Skeletal muscle satellite cell (primary cell): Measurements from ENCODE around the gene PER1. TPM values are rescaled to one million over a fixed set of nuclear protein-coding genes. Genes with fewer than 3 reads are reported as not detected.

ENCODE experiments used
- H3K27me3 ChIP-seq: 2 replicates; pipeline ENCODE4 v1.7.0; 2013; ENCODE audit warnings: low read length; ENCODE audit not compliant: control insufficient read depth, insufficient read depth
- H3K36me3 ChIP-seq: 2 replicates; pipeline ENCODE4 v1.7.0; 2013; ENCODE audit warnings: mild to moderate bottlenecking, control low read depth, low read length; ENCODE audit not compliant: insufficient read depth
- H3K4me1 ChIP-seq: 2 replicates; pipeline ENCODE4 v1.7.0; 2013; ENCODE audit warnings: low read length; ENCODE audit not compliant: control insufficient read depth, insufficient read depth
- H3K4me2 ChIP-seq: 2 replicates; pipeline ENCODE4 v1.7.0; 2013; ENCODE audit warnings: mild to moderate bottlenecking, low read length
- H3K4me3 ChIP-seq: 2 replicates; pipeline ENCODE4 v1.7.0; 2013; ENCODE audit warnings: low read length
- H3K9ac ChIP-seq: 2 replicates; pipeline ENCODE4 v1.7.0; 2013; ENCODE audit warnings: mild to moderate bottlenecking, low read depth, low read length, moderate library complexity
- H3K9me3 ChIP-seq: replicated peaks from 2 replicates; pipeline ENCODE4 v1.7.0; 2013; ENCODE audit warnings: mild to moderate bottlenecking, control low read depth, low read length
- total RNA-seq: library from RNA; depleted of rRNA; stranded (reverse); fragments of >200 nt; gene quantifications from 2 replicates; pipeline ENCODE4 v1.2.3, GENCODE V29; 2012; rRNA removed

Gene PER1, protein sequence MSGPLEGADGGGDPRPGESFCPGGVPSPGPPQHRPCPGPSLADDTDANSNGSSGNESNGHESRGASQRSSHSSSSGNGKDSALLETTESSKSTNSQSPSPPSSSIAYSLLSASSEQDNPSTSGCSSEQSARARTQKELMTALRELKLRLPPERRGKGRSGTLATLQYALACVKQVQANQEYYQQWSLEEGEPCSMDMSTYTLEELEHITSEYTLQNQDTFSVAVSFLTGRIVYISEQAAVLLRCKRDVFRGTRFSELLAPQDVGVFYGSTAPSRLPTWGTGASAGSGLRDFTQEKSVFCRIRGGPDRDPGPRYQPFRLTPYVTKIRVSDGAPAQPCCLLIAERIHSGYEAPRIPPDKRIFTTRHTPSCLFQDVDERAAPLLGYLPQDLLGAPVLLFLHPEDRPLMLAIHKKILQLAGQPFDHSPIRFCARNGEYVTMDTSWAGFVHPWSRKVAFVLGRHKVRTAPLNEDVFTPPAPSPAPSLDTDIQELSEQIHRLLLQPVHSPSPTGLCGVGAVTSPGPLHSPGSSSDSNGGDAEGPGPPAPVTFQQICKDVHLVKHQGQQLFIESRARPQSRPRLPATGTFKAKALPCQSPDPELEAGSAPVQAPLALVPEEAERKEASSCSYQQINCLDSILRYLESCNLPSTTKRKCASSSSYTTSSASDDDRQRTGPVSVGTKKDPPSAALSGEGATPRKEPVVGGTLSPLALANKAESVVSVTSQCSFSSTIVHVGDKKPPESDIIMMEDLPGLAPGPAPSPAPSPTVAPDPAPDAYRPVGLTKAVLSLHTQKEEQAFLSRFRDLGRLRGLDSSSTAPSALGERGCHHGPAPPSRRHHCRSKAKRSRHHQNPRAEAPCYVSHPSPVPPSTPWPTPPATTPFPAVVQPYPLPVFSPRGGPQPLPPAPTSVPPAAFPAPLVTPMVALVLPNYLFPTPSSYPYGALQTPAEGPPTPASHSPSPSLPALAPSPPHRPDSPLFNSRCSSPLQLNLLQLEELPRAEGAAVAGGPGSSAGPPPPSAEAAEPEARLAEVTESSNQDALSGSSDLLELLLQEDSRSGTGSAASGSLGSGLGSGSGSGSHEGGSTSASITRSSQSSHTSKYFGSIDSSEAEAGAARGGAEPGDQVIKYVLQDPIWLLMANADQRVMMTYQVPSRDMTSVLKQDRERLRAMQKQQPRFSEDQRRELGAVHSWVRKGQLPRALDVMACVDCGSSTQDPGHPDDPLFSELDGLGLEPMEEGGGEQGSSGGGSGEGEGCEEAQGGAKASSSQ (N-terminal part only)
- total RNA-seq: 12.7 and 28.2 TPM in 2 replicates

DNA sequence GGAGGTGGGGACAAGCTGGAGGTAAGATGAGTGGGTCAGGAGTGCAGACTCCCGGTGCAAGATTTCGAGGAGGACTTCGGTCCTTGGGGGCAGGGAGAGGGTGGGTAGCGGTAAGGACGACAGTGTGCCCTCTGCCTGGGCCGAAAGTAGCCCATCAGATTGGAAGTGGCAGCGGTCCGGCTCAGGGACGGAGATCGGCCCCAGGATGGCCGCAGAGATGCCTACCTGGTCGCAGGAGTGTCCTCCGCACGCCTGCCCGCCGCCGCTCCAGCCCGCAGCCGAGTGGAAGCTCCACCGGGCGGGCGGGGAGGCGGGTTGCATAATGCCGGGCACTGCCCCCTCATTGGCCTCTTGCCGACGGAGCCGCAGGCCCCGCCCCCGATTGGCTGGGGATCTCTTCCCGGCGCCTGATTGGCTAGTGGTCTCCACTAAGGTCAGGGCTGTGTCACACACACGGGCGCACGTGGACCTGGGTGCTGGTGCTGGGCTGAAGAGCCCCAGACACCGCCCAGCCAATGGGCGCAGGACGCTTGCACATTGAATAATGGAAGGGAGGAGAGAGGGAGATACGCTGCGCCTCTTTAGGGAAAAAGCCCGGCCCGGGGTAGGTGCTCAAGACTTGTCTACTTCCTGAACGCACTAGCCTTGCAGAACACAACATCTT lies at the start of gene PER1:
Gene PER1, minus strand, starts transcription at position 293 of the 664 bp plus-strand sequence. CDS start 1,698 bp downstream, outside the sequence.
- Histone ChIP-seq H3K9ac (peak within 1 kb of the TSS; percentile 99), H3K4me2 (peak within 1 kb of the TSS; percentile 96)

DNA sequence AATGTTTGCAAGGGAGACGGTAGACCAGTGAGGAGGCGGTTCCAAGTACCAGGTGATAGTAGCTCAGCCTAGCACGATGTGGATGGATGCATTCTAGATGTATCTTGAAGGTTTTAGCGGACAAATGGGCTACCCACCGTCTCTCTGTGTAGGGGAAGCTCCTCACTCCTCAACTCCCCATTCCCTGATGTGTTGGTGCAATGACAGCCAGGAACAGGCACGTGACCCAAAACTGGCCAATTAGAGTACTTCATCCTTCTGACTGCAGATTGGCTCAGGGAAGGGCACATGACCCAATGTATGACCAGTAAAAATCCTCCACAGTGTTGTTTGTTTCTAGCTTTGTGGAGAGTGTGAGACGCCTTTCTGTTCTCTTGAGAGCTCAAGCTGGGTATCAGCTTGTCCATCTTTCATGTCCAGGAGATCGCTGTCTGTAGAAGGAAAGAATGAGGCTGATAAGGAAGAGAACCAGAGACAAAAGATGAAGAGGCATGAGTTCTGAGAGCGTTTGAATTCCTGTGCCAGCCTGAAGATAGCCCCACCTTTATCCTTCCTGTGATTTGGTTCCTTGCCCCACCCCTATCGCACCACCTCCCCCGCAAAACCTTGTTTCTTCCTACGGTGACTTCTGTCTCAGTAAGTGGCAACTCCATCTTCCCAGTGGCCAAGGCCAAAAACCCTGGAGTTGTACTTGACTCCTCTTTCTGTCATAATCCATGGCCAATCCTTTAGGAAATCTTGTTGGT lies 40.0 kb upstream of the PER1 start:
- Histone ChIP-seq H3K27me3 (no peaks in the 10 kb centered on the region), H3K9ac (peak overlapping the region; percentile 26), H3K4me2 (peak overlapping the region; percentile 74), H3K4me1 (peaks cover 39% of the 10 kb centered on the region), H3K4me3 (peak overlapping the region; percentile 40), H3K9me3 (no peaks in the 10 kb centered on the region), H3K36me3 (no peaks in the 10 kb centered on the region)

More for the DNA sequence above, at the start of gene PER1:
- Histone ChIP-seq H3K9me3 (no peaks in the 10 kb centered on the region), H3K4me3 (peak within 1 kb of the TSS; percentile 79), H3K36me3 (peaks cover 45% of the 10 kb centered on the region), H3K27me3 (no peaks in the 10 kb centered on the region), H3K4me1 (peaks cover 44% of the 10 kb centered on the region)

DNA sequence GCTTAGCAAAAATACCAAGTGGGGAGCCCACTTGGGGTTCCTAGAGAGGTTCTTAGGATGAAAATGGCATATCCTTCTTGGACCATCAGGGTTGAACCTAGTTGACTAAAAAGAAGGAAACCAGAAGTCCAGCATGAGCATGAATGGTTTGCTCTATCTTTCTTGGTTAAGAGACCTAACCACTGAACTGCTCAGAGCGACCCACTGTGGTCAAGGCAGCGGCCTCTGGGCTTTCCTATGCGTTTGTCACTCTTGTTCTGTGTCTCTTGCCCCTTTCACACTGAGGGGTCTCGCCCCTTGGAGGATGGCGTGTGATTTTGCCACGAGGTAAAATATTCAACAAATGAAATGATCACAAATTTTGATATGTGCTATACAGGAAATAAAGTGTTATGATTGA lies 38.3 kb upstream of the PER1 start:
- Histone ChIP-seq H3K4me3 (peak overlapping the region; percentile 59), H3K36me3 (no peaks in the 10 kb centered on the region), H3K4me2 (peak overlapping the region; percentile 76), H3K9ac (peak overlapping the region; percentile 40), H3K9me3 (no peaks in the 10 kb centered on the region), H3K27me3 (no peaks in the 10 kb centered on the region), H3K4me1 (peaks cover 28% of the 10 kb centered on the region)

DNA sequence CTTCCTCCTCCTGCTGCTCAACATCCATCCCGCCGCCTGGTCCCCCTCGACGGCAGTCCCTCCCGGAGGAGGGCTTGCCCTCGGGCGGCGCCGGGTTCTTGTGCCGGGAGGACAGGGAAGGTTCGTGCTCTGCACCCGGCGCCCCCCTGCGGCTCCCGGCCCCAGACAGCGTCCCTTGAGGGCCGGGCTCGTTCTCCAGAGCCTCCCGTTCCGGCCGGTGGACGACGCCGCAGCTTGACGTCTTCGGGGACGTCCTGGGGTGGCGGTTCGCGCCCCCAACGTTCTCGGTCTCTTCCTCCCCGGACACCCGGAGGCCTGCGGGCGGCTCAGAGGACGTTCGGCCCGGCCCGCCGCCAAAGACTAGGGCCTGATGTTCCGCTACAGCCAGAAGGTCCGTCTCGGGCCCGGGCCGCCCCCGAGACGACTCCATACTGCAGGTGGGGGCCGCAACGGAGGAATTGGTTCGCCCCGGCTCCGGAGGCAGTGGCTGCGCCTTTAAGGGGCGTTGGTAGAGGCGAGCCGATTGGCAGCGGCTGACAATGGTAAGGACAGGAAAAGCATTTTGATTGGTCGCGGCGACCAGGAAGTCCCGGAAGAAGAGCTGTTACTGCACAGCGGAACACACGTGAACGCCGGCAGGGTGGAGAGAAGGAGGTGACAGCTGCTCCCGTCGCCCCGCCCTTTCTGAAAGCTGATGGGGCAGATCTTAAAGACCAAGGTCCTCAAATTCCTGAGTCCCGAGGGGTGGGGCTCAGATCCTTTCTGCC lies 37.7 kb upstream of the PER1 start, which contains the start of gene BORCS6:
Gene BORCS6, minus strand, starts transcription at position 470 of the 767 bp plus-strand sequence. Its CDS starts 40 bp downstream, at position 430.
- H3K27me3 ChIP-seq: no peaks in the 10 kb centered on the region
- H3K9me3 ChIP-seq: no peaks in the 10 kb centered on the region
- peaks cover 28% of the 10 kb centered on the region for H3K4me1 ChIP-seq
- peak within 1 kb of the TSS; percentile 89 for H3K4me2 ChIP-seq
- peak within 1 kb of the TSS; percentile 87 for H3K4me3 ChIP-seq
- H3K9ac ChIP-seq: peak within 1 kb of the TSS; percentile 87
- no peaks in the 10 kb centered on the region for H3K36me3 ChIP-seq

DNA sequence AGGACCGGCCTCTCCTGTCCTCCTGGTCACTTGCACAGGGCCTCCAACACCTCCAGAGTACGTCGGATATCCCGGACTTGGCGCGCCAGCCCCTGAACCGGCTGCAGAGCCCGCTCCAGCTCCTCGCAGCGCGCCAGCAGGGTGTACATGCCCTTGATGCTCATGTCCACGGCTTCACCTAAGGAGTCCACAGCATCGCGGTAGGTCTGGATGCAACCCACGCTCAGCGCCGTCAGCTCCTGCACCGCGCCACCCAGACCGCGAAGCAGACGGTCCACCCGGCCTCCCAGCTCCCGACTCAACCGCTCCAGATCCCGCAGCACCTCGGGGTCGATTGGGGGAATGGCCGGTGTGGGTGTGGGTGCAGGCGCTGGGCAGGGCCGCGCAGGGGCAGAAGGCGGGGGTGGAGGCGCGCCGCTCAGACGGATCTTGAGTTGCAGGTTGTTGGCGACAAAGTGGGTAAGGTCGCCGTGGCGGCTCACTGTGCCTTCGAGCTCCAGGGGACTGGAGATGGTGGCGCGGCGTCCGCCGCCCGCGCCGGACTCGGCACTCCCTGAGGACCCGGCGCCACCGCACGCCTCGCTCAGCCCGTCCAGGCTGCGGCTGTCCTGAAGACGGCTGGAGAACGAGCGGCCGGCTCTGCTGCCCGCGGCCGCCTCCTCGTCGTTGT lies 37.0 kb upstream of the PER1 start:
- Histone ChIP-seq H3K9me3 (no peaks in the 10 kb centered on the region), H3K4me3 (peak overlapping the region; percentile 87), H3K4me1 (peaks cover 28% of the 10 kb centered on the region)

DNA sequence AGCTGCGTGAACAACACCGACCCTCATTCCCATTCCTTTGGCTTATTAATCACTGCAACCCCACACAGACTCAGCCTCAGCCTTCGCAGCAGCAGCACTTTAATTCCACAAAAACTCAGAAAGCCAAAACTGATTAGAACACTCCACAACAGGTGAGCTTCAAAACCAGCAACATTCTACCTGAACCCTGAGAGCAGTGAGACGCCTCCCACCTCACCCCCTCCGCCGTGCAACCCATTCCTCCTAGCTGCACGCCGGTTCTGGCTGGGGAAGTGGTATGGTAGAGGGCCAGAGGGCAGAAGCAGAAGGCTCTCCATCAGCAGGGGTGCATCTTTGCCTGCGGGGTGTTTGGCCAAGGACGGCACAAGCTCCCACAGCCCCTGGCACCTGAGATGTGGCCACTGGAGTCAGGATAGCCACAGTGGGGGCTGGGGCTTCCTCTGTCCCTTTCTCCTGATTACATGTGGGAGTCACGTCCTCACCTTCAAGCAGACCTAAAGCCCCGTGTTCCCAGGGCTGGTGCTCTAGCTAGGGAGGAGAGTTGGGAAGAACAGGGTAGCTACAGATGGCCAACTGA lies 36.1 kb upstream of the PER1 start:
- peak overlapping the region; percentile 89 for H3K4me2 ChIP-seq
- no peaks in the 10 kb centered on the region for H3K9me3 ChIP-seq
- no peaks in the 10 kb centered on the region for H3K36me3 ChIP-seq
- H3K9ac ChIP-seq: peak overlapping the region; percentile 87
- no peaks in the 10 kb centered on the region for H3K27me3 ChIP-seq
- H3K4me1 ChIP-seq: peaks cover 28% of the 10 kb centered on the region
- H3K4me3 ChIP-seq: peak overlapping the region; percentile 87

More for the DNA sequence above, 37.0 kb upstream of the PER1 start:
- H3K36me3 ChIP-seq: no peaks in the 10 kb centered on the region
- peak overlapping the region; percentile 89 for H3K4me2 ChIP-seq
- H3K27me3 ChIP-seq: no peaks in the 10 kb centered on the region
- H3K9ac ChIP-seq: peak overlapping the region; percentile 87

DNA sequence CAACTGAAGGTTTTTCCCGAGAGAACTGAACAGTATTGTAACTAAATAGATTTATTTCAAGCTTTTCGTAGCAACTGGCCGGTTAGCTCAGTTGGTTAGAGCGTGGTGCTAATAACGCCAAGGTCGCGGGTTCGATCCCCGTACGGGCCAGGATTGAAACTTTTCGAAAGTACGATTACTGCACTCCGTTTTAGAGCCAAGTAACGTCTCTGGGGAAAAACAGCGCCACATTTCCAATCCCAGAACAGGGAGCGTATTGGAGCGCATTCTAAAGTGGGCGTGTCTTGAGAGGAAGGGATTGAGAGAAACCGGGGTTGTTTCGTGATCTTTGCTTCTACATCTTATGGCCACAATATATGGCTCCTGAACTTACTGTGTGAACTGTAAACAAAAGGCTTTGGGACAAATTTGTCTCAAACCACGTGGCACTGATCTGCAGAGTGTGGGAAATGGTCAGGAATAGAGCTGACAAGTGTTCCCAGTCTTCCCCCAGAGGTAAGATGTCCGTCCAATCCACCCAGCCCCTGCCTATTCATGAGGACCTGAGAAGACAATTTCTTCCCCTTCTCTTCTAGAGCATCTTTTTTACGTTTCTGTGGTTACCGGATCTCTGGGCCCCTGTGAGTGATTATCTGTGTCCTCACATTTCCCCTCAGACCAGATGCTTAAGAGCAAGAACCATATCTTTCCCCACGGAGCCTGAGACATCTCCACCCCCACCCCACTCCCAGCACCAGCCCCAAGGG lies 35.5 kb upstream of the PER1 start:
- no peaks in the 10 kb centered on the region for H3K9me3 ChIP-seq
- H3K4me2 ChIP-seq: peak overlapping the region; percentile 97
- H3K36me3 ChIP-seq: no peaks in the 10 kb centered on the region
- H3K4me1 ChIP-seq: peaks cover 28% of the 10 kb centered on the region
- peak overlapping the region; percentile 87 for H3K9ac ChIP-seq
- H3K4me3 ChIP-seq: peak overlapping the region; percentile 93
- no peaks in the 10 kb centered on the region for H3K27me3 ChIP-seq

DNA sequence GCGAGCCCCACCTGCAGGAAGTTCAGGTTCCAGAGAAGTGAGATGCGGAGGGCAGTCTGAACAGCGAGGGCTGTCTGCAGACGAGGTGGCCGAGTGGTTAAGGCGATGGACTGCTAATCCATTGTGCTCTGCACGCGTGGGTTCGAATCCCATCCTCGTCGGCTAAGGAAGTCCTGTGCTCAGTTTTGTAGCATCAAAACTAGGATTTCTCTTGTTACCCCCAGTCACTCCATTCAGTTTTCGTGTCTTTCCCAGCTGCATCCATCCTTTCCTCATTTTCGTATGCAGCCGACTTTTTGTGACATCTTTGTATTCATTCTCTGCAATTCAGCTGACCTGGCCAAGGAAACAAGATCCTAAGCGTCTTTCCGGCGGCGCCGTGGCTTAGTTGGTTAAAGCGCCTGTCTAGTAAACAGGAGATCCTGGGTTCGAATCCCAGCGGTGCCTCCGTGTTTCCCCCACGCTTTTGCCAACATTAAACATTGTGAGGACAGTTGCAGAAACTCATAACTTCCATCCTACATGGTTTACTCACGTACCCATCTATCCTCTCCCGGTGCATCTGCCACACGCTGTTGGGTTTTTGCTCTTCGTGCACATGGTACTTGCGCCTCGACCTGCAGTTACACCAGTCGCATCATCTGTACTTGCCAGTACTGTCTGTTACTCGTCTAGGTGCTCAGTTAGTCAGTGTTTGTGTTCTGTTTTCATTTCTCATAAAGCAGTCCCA lies 34.7 kb upstream of the PER1 start:
- H3K4me3 ChIP-seq: peak overlapping the region; percentile 93
- H3K9ac ChIP-seq: peak overlapping the region; percentile 80
- H3K4me2 ChIP-seq: peak overlapping the region; percentile 97
- H3K9me3 ChIP-seq: no peaks in the 10 kb centered on the region
- no peaks in the 10 kb centered on the region for H3K36me3 ChIP-seq
- H3K27me3 ChIP-seq: no peaks in the 10 kb centered on the region
- peaks cover 22% of the 10 kb centered on the region for H3K4me1 ChIP-seq
